ENCODE measurements around the gene LUZP2.

LUZP2 gene

GRCh38 chr11:24572376-24572775, 75.5 kb downstream of the LUZP2 start:
- no peak for DNase-seq

GRCh38 chr11:24574461-24574860, 77.6 kb downstream of the LUZP2 start:
- DNase-seq = no peak

DNA sequence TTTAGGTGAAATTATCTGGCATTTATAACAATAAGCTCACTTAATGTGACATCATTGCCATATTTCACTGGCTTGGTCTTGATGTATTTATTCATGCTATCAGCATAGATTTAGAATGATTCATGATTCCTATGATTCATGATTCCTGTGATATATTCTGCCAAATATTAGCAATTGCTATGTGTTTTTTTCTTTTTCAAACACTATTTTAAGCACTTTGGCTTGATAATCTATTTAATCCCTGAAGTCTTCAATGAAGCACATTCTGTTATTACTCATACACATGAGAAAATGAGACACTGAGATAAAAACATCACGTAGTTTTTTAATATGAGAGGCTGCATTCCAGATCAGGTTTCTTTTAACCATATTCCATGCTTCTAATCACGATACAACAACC, 78.5 kb downstream of the LUZP2 start:
- no peak for DNase-seq

GRCh38 chr11:24585192-24585591, 88.3 kb downstream of the LUZP2 start:
- DNase-seq = no peak

DNA sequence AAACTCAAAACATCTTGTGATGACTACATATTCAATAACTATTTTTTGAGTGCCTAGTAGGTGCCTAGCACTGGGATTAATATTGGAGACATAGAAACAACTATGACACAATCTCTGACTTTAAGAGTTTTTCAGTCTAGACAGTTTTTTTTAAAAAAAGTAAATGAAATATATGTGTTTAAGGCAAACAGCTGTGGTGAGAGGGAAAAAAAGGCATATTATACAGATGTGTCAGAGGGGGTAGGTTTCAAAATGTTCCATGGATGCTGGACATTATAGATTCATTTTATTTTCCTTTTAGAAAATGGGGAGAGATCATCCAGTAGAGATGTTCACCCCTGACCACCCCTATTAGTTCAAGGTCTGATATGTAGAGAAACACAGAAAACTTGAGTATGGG, 90.8 kb downstream of the LUZP2 start:
- no peak for DNase-seq

DNA sequence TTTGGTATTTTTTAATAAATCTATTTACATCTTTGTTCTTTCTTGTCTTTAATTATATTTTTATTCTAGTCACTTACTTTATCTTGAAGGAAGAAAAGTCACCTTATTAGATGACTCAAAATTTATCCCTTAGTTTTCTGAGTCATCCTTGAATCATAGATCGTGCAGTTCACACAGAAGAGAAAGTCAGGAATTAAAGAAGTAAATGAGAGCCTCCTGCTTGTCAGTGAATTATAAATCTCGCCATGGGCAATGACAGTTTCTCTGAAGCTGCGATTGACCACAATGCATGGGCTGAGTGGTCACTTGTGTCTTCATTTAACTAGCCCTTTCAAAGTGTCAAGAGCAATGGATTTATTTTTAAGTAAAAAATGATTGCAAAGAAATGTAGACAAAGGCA, 91.2 kb downstream of the LUZP2 start:
- DNase-seq = no peak

- DNase-seq = no peak
Observed at GRCh38 chr11:24589064-24589463, 92.2 kb downstream of the LUZP2 start.

GRCh38 chr11:24591283-24591682, 94.4 kb downstream of the LUZP2 start:
- DNase-seq = no peak

DNA sequence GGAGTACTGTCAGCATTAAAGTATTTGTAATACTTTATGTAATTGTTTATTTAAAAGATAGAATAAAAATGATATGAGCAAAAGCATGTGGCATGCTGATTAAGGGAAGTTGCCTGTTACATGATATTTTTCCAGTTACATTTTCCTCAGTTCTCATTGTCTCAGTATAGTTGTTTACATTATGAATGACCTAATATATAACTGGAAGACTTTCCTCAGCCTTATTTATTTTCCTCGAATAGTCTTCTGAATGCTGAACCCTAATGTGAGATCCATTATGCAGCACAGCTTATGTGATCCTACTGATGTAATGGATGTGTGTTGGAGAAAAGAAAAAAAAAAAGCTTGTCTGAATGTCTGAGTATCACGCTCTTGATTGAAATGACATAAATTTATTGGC, 95.5 kb downstream of the LUZP2 start:
- DNase-seq = no peak

DNA sequence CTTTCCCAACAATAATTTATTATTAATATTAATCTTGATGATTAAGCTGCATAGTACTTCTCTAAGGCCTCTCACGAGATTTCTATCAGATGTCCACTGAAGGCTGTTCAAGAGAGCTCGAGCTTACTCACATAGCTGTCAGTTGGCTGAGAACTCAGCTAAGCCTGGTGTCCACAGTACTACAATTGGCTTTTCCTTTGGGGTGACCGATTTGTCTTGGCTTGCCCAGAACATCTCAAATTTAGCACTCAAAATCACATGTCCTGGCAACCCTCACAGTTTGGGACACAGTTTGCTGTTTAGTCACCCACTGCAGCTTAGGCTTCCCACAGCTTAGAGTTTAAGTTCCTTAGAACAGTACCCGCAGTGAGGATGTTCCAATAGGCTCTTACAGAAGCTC, 96.5 kb downstream of the LUZP2 start:
- DNase-seq = no peak

GRCh38 chr11:24594401-24594800, 97.5 kb downstream of the LUZP2 start:
- no peak for DNase-seq

- DNase-seq = no peak
Observed at GRCh38 chr11:24598641-24599040, 101.8 kb downstream of the LUZP2 start.

DNA sequence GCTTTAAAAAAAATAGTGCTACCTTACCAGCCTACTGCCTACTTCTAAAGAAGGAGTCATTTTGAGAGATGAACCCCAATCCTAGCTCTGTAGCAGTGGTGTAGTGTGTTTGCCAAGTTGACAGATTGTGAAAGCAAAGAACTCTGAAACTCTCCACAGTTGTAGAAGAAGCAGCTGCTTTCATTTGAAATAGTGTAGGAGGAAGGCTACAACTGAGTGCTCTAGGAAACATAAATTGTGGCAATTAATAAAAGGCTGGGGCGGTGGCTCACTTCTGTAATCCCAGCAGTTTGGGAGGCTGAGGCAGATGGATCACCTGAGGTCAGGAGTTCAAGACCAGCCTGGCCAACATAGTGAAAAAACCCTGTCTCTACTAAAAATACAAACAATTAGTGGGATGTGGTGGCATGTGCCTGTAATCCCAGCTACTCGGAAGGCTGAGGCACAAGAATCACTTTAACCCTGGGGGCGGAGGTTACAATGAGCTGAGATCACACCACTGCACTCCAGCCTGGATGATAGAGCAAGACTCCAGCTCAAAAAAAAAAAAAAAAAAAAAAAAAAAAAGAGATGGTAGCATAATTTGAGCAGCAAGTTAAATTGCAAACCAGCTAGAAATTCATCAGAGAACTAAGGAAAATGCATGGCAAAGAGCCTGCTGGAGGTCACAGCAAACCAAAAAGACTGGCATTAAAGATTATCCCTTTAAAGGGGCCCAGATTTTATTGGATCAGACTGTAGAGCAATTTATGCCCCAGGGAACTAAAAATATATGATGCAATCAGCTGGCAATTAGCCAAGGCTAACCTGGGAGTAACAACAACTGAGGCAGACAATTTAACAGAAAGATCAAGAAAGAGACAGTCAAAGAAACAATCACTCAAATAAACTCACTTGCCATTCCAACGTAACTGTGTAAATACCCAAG, 112.6 kb downstream of the LUZP2 start:
- DNase-seq = no peak

GRCh38 chr11:24615451-24616160, 118.8 kb downstream of the LUZP2 start:
- DNase-seq = no peak

DNA sequence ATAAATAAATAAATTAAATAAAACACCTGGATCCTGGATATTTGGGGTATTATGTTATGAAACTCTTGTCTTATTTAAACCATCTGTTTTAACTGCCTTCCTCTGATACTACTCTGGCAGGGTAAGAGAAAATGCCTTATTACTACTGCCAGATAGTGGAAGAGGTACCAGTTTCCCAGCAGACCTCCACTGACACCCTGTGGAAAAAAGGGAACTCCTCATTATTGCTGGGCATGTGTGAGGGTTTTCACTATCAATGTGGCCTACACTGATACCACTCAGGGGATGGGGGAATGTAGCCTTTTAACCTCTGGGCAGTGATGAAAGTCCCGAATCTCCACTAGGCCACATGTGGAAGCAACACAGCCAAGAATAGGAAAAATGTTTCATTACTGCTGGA, 121.0 kb downstream of the LUZP2 start:
- DNase-seq = no peak

GRCh38 chr11:24619900-24620299, 123.0 kb downstream of the LUZP2 start:
- no peak for DNase-seq

DNA sequence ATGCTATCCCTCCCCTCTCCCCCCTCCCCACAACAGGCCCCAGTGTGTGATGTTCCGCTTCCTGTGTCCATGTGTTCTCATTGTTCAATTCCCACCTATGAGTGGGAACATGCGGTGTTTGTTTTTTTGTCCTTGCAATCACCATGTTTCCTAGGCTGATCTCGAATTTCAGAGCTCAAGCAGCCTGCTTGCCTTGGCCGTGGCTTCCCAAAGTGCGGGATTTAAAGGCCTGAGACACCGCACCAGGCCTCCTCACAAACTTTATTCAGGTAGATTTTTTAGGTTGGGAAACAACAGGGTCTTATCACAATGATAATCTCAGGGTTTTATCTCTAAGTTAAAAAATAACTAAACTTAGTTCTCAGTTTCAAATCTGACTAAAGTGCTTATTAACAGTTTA, 125.4 kb downstream of the LUZP2 start:
- DNase-seq = no peak

GRCh38 chr11:24623121-24623520, 126.3 kb downstream of the LUZP2 start:
- DNase-seq = no peak

DNA sequence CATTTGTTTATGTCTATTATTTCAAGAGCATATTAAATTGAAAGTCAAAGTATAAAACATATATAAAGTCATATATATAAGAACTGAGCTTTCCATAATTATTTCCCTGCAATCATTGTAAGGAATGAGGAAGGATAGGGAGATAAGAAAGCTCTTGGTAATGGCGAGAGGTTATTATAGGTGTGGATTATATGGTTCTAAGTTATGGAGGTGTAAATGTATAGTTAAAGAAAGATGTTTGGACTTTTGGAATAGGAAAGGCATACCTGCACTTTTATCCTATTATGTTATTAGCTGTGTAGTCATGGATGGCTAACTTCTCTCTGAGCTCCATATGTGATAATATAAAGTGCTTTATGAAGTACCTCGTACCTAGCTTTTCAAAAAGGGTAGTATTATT, 127.6 kb downstream of the LUZP2 start:
- no peak for DNase-seq

DNA sequence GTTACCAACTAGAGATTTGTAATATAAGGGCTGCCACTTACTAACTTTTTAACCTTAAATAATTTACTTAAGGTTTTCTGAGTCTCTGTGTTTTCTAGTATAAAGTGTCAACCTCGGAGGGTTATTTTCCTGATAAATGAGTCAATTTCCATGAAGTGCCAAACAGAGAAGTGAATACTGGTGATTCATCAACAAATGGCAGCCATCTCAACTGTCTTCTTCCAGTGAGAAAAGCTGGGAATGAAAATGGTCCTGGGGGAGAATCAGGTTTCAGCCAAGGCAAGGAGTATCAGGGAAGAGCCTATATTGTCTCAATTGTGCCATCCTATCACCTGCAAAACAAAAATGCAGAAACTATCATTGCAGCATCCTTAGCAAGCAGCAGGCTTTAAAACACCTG, 129.1 kb downstream of the LUZP2 start:
- DNase-seq = no peak

- no peak for DNase-seq
Observed at GRCh38 chr11:24628224-24628776, 131.4 kb downstream of the LUZP2 start.

- DNase-seq = no peak
Observed at GRCh38 chr11:24634606-24635160, 137.8 kb downstream of the LUZP2 start.

DNA sequence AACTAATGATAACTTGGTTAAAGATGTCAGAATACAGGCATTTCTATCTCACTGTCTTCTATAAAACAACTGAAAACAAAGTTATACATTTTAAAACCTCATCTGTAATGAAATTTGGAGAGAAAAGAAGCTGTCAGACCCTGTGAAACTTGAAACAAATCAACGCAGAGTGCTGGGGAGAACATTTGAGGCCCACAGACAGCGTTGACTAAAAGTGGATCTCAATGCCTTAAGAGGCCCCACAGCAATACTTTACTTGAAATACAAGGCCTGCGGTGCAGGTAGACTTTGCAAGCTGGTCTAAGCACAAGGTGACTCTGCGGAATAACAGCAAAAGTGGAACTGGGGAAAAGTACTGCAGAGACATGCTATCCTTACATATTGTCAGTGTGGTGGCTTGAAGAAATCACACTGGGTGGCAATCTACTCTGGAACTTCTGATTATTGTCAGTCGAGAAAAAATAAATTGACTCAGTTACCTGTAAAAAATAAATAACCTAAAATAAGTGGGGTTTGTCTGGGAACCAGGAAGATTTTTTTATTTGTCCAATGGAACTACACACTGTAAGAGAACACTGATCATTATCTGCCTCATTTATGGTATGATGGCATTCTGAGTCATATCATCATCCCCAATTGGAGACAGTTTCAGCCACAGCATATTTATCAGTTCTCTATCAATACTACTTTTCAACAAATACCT, 138.9 kb downstream of the LUZP2 start:
- DNase-seq = no peak

Data from CD4-positive, alpha-beta T cell treated with Interleukin-4 for 4 hours (primary cell).